LNCaP clone FGC (cell line): ENCODE data around the gene CYS1.
"Not testable (repeated sequence)": the region's sequence is repeated elsewhere in the genome, so short reads cannot be mapped to it uniquely, and the experiment has no call there.

Experiments
- DNase-seq: peaks from one replicate; pipeline ENCODE4 v3.0.0-alpha.2; 2011; ENCODE audit warnings: low read depth
- H3K4me3 ChIP-seq: 2 replicates; pipeline ENCODE4 v1.5.1; 2011; ENCODE audit warnings: mild to moderate bottlenecking, low read depth, low read length, control low read depth
- CTCF ChIP-seq: IDR thresholded peaks from 2 replicates; pipeline ENCODE4 v1.5.1; 2012; ENCODE audit warnings: mild to moderate bottlenecking; ENCODE audit not compliant: control insufficient read depth, insufficient read depth; ENCODE audit errors: extremely low read depth

The CYS1 gene

DNA sequence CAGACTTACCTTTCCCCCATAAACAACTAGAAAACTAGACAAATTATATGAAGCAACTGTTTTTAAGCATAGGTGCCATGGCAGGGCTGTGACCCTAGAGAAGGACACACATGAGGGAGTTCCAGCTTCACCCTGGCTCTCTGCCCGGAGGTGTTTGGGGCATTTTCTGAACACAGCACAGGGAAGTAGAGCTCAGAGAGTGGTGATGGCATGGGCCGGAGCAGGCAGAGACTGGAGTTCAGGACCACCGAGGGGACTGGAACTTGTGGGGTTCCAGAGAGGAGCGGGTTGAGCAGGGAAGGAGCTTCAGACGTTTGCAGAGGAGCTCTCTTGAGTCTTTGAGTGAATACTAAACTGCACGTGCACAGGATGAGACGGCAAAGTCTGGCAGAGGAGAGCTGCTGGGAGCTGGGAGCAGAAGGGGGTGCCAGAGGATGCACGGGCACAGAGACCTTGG, 63.4 kb downstream of the CYS1 start:
- H3K4me3 ChIP-seq, result no peak overlapping the region
- no peak for DNase-seq
- TF ChIP-seq CTCF, result no peak

DNA sequence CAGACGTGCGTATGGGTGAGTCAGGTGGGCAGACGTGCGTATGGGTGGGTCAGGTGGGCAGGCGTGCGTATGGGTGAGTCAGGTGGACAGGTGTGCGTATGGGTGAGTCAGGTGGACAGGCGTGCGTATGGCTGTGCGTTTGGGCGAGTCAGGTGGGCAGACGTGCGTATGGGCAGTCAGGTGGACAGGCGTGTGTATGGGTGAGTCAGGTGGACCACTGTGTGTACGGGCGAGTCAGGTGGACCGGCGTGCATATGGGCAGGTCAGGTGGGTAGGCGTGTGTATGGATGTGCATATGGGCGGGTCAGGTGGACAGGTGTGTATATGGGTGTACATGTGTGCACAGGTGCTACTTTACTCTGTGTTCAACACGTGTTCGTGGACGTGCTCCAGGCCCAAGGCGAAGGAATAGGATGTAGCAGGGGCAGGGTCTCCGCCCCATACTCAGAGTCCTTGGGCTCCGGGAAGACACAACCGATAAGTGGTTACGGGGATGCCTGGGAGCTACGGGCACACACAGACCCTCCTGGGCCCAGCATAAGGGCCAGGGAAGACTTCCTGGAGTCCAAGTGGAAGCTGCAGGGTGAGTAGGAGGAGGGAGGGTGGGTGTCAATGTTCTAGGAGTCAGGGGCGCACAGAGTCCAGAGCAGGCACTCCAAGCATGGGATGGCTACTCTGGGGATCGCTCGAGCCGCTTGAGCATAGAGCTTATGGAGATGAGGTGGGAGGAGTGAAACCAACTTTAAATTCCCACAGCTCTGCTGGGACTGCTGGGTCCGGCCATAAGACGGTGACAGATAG, 64.0 kb downstream of the CYS1 start:
- DNase-seq, result no peak
- no peak overlapping the region for H3K4me3 ChIP-seq
- TF ChIP-seq CTCF, result no peak

DNA sequence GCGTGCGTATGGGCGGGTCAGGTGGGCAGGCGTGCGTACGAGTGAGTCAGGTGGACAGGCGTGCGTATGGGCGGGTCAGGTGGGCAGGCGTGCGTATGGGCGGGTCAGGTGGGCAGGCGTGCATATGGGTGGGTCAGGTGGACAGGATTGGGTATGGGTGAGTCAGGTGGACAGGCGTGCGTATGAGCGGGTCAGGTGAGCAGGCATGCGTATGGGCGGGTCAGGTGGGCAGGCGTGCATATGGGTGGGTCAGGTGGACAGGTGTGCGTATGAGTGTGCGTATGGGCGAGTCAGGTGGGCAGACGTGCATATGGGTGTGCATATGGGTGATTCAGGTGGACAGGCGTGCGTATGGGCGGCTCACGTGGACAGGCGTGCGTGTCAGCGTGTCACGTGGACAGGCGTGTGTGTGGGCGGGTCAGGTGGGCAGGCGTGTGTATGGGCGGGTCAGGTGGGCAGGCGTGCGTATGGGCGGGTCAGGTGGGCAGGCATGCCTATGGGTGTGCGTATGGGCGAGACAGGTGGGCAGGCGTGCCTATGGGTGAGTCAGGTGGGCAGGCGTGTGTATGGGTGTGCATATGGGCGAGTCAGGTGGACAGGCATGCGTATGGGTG, 64.7 kb downstream of the CYS1 start:
- DNase-seq, H3K4me3 ChIP-seq: not testable (repeated sequence)

DNA sequence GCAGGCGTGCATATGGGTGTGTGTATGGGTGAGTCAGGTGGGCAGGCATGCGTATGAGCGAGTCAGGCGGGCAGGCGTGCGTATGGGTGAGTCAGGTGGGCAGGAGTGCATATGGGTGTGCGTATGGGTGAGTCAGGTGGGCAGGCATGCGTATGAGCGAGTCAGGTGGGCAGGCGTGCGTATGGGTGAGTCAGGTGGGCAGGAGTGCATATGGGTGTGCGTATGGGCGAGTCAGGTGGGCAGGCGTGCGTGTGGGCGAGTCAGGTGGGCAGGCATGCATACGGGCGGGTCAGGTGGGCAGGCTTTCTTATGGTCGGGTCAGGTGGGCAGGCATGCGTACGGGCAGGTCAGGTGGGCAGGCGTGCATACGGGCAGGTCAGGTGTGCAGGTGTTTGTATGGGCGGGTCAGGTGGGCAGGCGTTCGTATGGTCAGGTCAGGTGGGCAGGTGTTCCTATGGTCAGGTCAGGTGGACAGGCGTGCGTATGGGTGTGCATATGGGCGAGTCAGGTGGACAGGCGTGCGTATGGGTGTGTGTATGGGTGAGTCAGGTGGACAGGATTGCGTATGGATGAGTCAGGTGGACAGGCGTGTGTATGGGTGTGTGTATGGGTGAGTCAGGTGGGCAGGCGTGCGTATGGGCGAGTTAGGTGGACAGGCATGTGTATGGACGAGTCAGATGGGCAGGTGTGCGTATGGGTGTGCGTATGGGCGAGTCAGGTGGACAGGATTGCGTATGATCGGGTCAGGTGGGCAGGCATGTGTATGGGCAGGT, 65.6 kb downstream of the CYS1 start:
- TF ChIP-seq CTCF, result no peak
- DNase-seq, result no peak
- no peak overlapping the region for H3K4me3 ChIP-seq

- not testable (repeated sequence) for DNase-seq, H3K4me3 ChIP-seq
Observed at GRCh38 chr2:10013651-10014417, 66.4 kb downstream of the CYS1 start.

DNA sequence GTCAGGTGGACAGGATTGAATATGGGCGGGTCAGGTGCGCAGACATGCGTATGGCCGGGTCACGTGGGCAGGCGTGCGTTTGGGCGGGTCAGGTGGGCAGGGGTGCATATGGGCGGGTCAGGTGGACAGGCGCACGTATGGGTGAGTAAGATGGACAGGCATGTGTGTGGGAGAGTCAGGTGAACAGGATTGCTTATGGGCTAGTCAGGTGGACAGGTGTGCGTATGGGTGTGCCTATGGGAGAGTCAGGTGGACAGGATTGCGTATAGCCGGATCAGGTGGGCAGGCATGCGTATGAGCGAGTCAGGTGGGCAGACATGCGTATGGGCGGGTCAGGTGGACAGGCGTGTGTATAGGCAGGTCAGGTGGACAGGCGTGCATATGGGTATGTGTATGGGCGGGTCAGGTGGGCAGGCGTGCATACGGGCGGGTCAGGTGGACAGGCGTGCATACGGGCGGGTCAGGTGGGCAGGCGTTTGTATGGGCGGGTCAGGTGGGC, 67.2 kb downstream of the CYS1 start:
- no peak for TF ChIP-seq CTCF
- H3K4me3 ChIP-seq, result no peak overlapping the region
- no peak for DNase-seq

GRCh38 chr2:10012366-10012962, 67.7 kb downstream of the CYS1 start:
- not testable (repeated sequence) for DNase-seq, H3K4me3 ChIP-seq

DNA sequence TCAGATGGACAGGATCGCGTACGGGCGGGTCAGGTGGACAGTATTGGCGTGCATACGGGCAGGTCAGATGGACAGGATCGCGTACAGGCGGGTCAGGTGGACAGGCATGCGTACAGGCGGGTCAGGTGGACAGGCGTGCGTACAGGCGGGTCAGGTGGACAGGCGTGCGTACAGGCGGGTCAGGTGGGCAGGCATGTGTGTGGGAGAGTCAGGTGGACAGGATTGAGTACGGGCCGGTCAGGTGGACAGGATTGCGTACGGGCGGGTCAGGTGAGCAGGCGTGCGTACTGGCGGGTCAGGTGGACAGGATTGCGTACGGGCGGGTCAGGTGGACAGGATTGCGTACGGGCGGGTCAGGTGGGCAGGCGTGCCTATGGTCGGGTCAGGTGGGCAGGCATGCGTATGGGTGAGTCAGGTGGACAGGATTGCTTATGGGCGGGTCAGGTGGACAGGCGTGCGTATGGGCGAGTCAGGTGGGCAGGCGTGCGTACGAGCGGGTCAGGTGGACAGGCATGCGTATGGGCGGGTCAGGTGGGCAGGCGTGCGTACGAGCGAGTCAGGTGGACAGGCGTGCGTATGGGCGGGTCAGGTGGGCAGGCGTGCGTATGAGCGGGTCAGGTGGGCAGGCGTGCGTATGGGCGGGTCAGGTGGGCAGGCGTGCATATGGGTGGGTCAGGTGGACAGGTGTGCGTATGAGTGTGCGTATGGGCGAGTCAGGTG, 68.4 kb downstream of the CYS1 start:
- DNase-seq, H3K4me3 ChIP-seq: not testable (repeated sequence)

DNA sequence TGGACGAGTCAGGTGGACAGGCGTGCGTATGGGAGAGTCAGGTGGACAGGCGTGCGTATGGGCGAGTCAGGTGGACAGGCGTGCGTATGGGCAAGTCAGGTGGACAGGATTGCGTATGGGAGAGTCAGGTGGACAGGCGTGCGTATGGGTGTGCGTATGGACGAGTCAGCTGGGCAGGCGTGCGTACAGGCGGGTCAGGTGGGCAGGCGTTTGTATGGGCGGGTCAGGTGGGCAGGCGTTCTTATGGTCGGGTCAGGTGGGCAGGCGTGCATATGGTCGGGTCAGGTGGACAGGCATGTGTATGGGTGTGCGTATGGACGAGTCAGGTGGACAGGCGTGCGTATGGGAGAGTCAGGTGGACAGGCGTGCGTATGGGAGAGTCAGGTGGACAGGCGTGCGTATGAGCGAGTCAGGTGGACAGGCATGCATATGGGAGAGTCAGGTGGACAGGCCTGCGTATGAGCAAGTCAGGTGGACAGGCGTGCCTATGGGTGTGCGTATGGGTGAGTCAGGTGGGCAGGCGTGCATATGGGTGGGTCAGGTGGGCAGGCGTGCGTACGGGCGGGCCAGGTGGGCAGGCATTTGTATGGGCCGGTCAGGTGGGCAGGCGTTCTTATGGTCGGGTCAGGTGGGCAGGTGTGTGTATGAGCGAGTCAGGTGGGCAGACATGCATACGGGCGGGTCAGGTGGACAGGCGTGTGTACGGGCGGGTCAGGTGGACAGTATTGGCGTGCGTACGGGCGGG, 69.2 kb downstream of the CYS1 start:
- DNase-seq, H3K4me3 ChIP-seq: not testable (repeated sequence)
